HG03354 (cell line): ENCODE results near the gene AWAT1.
"Not testable (repeated sequence)": the region's sequence is repeated elsewhere in the genome, so short reads cannot be mapped to it uniquely, and the experiment has no call there.

ENCODE experiments used
- ATAC-seq: cut with Tn5 transposase; IDR thresholded peaks from one replicate; pipeline ENCODE4 v1.9.1; 2021; ENCODE audit warnings: mild to moderate bottlenecking; ENCODE audit not compliant: unreplicated experiment, poor library complexity, severe bottlenecking

AWAT1 gene

DNA sequence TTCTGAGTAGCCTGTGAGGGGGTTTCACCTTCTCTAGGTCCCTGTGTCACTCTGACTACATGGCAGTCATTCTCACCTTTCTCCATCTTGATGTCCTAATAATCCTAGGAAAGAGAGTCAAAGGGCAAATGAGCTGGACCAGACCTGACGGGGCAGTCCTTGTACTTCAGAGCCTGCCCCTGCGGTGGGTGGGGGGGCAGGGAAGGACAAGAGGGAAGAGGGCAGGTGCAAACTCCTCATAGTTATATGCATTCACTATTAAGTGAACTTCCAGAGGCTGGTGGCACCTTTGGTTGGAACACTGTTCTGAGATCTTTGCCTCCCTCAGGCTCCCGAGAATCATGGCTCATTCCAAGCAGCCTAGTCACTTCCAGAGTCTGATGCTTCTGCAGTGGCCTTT is at the start of gene AWAT1:
Gene AWAT1, plus strand, starts transcription at position 301 of the 400 bp plus-strand sequence. Its CDS starts 41 bp downstream, at position 342.
- no peak for ATAC-seq

DNA sequence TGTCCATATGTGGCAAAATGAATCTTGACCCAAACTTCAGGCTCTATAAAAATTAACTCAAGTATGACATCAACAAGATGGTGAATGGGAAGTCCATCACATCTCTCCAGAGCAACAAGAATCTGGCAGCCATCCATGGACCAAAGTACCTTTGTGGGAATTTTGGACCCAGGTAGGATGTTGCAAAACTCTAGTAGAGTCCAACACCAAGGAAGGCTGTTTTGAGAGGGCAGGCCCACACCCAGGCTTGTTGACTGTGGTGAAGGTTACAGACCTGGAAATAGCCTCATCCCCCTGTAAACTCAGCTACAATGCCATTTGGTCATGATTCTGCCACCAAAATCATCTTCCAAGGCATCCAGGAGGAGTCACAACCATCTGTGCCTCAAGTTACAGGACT is 44.2 kb upstream of the AWAT1 start:
- no peak for ATAC-seq

DNA sequence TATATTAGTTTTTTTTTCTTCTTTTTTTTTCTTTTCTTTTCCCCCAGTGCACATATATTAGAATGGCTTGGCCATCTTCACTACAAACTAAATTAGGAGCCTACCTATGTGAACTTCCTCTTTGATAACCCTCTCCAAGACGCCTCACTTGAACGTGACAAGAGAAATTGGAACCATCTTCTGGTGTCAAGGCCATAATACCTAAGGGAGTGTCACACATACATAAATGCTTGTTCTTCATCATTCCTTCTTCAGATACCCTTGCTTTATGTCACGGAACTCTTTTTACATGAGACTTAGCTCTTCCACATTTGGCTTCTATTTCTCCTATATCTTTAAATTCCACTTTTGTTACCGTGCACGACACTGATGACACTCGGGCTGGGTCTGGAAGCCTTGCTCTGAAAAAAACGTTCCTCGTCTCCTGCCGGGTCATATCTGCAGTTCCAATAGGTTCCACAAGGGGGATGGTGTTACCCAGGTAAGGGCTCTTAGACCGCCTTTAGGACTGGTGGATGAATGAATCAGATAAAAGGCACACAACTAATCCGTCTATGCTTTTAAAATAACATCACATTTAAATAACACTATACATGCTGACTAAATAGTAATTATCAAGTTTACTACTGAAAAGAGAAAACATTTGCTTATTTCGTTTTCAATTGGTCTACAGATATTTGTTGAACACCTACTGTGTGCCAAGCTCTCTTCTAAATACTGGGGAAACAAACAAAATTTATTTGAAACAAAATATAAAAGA is 37.3 kb upstream of the AWAT1 start:
- ATAC-seq: peak; percentile 90

DNA sequence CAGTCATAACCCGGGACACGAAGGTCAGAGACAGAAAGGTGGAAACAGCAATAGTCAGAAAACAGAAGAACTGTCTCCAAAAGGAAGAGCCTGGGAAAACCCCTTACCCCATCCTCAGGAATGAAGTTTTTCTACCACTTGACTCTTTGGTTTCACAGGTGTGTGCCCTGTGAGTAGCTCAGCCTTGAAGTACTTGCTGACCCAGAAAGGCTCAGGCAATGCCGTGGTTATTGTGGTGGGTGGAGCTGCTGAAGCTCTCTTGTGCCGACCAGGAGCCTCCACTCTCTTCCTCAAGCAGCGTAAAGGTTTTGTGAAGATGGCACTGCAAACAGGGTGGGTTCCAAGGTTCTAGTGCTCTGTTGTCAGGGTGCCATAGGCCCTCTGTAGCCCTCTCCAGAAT is 32.7 kb upstream of the AWAT1 start:
- ATAC-seq: no peak

DNA sequence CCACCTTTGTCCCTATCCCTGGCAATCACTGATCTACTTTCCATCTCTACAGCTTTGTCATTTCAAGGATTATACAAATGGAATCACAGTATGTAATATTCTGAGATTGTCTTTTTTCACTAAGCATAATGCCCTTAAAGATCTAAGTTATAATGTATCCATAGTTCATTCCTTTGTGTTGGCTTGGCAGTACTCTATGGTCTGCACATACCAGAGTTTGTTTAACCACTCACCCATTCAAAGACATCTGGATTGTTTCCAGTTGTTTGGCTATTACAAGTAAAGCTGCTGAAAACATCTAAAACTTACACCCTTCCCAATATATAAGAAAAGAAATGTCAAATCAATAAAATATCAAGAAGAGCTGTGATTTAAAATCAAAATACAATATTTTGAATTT is 26.0 kb upstream of the AWAT1 start:
- ATAC-seq: no peak

DNA sequence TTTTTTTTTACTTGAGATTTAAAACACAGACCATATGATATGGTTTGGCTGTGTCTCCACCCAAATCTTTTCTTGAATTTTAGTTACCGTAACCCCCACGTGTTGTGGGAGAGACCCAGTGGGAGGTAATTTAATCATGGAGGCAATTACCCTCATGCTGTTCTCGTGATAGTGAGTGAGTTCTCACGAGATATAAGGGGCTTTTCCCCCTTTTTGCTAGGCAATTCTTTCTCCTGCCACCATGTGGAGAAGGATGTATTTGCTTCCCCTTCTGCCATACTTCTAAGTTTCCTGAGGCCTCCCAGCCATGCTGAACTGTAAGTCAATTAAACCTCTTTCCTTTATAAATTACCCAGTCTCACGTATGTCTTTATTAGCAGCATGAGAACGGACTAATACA is 24.9 kb upstream of the AWAT1 start:
- not testable (repeated sequence) for ATAC-seq

DNA sequence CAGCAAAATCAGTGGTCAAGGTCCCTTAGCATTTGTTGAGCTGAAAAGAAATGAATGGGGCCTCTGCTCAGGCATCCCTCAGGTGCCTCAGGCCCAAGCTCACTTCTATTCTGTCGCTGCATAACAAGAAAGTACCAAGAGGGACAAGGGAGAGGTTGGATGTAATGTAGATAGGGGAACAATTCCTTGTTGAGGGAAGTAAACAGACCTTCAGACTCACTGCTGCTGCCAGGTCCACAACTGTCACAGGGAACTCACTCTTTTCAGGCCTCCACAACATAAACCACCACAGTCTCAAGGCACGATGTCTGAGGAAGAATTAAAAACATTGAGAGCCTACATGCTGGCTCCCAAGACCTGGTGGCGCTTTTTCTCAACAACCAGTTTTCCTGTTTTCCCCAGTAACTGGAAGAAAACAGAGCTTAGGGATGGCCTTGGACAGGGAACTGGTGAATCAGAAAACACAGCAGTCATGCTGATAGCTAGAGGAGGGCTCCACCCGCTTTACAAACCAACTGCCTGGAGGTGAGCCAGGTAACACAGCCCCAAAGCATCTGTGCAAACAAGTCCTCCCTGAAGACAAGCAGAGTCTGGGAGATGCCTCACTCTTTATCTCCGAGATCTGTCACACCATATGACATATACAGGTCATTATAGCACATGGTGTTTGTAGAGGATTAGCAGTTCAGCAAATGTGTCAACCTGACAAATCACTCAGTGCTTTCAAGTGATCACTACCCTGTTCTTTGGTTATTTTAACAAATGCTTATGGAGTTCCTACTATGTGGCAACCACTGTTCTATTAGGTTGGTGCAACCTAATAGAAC is 14.3 kb upstream of the AWAT1 start:
- ATAC-seq: no peak

DNA sequence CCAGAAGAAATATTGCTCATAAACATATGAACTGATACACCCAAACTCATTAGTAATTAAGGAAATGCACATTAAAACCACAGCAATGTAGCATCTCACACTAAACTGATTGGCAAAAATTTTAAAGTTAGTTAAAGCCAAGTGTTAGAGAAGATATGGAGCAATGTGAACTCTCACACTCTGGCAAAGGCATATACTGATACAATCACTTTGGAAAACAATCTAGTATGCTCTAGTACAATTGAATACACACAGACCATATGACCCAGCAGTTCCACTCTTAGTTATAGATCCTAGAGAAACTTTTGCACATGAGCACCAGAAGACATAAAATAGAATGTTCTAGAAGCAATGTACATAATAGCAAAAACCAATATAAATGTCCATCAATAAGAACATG is 8.4 kb upstream of the AWAT1 start:
- no peak for ATAC-seq

DNA sequence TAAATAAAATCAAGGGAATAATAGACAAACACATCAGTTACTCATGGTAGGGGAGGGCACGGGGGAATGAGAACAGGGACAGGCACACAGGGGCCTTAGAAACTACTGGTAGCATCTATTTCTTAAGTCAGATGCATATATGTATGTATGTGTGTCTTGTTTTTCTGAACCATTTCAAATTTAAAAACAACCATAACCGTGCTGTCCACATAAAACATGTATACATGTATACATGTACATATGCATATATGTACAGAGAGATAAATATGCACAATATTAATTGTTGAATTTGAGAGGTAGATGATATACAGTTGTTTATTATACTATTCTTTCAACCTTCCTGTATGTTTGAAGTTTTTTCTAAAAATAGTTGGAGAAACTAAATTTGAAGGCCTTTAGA is 7.8 kb upstream of the AWAT1 start:
- no peak for ATAC-seq

DNA sequence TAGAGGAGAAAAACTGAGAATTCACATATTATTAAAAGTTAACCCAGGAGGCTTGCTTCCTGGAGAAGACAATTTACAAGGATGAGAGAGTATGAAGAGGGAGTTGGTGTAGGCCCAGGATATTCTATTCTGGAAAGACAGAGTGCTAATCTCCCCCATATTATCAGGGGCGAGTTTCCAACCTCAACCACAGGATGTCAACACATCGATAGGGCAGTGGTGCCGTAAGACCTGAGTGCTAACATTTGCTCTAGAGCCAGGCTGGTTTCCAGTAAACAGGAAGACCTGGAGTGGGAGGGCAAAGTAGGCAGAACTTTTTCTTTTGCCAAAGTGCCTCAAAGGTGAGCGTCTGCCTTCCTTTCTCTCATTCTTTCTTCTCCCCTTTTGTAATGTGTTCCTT is 2.8 kb upstream of the AWAT1 start:
- no peak for ATAC-seq

DNA sequence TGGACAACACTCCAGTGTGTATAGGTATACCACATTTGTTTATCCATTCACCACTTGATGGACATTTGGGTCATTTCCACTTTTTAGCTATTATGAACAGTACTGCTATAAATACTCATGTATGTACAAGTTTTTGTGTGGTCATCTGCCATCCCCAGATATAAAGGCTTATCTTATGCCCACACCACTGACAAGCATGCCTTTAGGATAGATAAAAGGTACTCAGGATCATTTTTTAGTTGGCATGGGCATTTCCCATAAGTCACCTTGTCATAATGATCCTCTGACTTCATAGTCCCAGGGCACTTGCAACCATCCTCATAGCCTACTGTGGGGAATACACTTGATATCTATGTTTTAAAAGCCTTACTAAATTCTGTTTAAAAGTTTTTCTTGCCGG is 6.3 kb downstream of the AWAT1 start:
- no peak for ATAC-seq

DNA sequence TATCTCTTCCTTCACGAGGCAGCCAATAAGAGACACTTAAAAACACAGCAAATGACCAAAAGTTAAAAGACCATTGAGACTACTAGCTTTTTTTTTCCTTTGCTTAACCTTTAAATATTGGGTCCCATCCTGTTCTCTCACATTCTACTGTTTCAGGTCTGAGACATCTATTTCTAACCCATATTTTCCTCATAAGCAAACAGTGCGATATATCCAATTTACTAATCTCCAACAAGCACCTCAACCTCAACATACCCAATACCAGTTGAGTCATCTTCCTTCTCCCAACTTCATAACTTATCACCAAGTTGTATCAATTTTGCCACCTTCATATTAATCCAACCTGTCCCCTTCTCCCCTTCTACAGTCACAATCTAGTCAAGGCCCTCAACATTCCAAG is 7.0 kb downstream of the AWAT1 start:
- ATAC-seq: no peak

DNA sequence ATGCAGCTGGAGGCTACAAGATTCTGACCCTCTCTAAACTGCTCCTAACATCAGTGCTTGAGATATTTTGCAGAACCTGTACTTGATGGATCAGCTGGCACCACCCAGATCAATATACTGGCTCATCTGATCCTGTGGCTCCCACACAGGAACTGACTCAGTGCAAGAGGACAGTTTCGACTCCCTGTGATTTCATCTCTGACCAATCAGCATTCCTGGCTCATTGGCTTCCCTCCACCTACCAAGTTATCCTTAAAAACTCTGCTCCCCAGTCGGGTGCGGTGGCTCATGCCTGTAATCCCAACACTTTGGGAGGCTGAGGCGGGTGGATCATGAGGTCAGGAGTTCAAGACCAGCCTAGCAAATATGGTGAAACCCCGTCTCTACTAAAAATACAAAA is 9.1 kb downstream of the AWAT1 start:
- ATAC-seq: not testable (repeated sequence)

DNA sequence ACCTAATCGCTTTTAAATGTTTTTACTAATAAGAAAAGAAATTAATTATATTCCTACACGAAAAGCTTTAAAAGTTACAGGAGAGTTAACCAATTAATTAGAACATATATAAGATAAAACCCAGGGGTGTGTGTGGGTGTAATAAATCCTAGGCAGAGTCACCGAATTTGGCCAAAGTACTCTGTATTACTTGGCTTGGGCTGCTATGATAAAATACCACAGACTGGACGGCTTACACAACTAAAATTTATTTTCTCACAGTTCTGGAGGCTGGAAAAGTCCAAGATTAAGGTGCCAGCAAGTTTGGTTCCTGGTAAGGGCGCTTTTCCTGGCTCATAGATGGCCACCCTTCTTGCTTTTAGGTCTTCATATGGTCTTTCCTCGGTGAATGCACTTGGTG is 10.4 kb downstream of the AWAT1 start:
- ATAC-seq: no peak

DNA sequence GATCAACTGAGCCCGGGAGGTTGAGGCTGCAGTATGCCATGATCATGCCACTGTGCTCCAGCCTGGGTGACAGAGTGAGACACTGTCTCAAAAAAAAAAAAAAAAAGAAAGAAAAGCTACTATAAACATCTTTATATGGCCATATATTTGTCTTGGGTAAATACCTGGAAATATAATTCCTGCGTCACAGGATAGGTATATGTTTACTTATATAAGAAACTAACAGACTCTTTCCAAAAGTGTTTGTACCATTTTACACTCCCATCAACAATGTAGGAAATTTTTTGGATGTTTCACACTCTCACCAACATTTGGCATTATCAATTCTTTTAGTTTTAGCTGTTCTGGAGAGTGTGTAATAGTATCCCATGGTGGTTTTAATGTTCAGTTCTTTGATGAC is 12.8 kb downstream of the AWAT1 start:
- no peak for ATAC-seq

DNA sequence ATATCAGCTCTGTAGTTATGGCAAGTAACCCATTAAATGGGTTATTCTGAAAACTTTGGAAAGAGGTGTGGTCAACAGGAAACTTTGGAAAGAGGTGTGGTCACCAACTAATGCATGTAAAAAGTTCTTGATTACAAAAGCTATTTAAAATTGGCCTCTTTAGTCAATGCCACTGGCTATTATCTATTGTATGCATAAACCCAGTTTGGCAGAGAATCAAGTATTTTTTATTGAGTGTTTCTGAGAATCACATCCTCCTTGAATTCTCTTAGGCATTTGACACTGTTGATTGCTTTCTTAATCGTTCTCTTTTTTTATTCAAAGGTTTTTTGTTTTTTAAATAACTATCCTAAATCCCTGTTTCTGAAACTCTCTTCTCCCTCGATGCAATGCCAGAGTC is 18.0 kb downstream of the AWAT1 start:
- no peak for ATAC-seq

DNA sequence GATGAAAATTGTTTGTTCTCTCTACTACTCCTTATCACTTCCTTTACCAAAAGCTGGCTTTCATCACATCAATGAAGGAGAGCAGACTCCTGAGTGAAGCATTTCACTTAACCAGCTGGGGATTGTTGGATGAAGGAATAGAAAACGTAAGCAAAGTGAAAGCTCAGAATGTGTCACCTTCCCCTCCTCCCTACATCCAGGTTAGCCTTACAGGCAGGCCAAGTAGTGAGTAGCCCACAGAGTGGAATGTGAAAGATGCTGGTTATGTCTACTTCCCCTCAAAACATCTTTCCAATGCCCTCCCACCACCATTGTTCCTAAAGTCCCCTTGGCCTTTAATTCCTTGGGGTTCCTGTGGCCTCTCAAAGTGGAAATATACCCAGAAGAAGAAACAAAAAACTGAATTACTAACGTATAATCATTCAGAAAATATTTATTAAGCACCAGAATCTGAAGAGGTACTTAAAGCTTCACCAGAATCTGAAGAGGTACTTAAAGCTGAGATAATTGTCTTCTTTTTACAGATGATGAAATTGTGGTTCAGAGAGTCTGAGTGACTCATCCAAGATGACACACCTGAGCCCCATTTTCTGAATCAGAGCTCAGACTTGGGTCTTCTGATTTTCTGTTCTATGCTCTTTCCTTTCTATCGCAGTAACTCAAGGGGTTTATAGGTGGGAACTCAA is 19.1 kb downstream of the AWAT1 start:
- no peak for ATAC-seq

DNA sequence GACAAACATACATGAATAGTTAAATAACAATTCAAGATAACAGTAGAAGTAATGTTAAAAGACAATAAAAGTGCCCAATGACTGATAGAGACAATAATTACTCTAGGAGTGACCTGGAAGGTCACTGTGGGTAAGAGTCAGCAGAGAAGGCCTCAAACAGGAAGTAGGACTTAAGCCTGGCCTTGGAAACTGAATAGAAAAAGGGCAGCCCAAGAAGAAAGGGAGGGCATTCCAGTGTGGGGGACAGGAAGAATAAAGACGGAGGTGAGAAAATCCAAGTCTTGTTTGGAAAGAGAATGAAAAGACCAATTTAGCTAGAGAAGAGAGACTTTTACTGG is 19.6 kb downstream of the AWAT1 start:
- ATAC-seq: no peak

DNA sequence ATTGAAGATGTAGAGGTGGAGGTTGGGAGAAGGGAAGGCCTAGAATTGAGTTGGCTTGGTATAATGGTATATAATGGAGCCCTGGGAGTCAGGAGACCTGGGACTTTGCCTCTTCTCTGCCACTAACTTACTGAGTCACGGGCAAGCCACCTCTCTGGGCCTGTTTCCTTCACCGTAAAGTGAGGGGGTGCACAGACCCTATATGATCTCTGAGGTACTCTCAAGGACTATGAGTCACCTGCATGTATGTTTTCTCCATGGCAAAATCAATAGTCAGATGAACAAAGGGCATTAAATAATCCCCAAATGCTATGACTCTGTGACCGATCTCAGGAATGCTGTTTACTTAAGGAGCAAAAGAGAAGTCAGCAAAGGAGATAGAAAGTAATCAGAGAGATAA is 20.5 kb downstream of the AWAT1 start:
- ATAC-seq: no peak

DNA sequence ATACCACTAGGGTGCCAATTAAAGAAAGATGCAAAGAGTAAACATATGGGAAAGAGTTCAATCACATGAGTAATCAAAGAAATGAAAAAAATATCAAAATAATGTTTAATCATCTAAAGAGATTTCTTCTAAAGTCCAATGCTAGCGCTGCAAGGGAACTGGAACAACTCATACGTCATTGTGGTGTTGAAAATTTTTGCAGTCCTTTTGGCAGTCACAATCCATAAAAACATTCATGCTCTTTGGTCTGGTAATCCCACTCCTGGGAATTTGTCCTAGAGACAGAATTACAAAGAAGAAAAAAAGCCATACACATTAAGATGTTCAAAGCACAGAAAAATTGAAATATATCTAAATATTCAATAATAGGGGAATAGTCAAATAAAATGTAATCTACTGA is 21.0 kb downstream of the AWAT1 start:
- ATAC-seq: no peak
